DMS53 (cell line): ENCODE results near the gene SIGLEC14.
"Not testable (repeated sequence)": the region's sequence is repeated elsewhere in the genome, so short reads cannot be mapped to it uniquely, and the experiment has no call there.

Source experiments
- DNase-seq: peaks from one replicate; lab custom pipeline; 2025; lab: John Stamatoyannopoulos, UW

Gene SIGLEC14

GRCh38 chr19:51646730-51647129 is at the start of gene SIGLEC14:
SIGLEC14 (minus strand) TSS chr19:51646825; CDS start chr19:51646759, 66 bp downstream.
- DNase-seq, result not testable (repeated sequence)

- DNase-seq, result no peak
Measured at GRCh38 chr19:51695702-51696315, 49.2 kb upstream of the SIGLEC14 start.

DNA sequence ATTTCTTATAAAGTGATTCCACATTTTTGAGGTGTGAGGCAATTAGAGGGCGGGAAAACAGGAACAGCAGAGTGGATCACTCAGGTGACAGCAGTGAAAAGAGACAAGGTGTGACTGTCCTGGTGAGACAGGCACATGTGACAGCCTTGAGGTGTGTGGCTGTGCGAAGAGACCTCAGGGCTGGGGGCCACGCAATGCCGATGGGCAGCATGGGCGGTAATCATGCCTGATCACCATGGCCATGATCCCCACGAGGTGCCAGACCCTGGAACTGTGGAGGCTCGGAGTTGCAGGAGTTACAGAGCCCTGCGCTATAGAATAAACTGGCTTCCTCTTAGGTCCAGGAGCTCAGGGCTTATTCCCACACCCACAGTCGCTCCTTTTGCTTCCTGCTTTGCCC is 48.5 kb upstream of the SIGLEC14 start:
- DNase-seq, result no peak

GRCh38 chr19:51694318-51695085 is 47.9 kb upstream of the SIGLEC14 start:
- no peak for DNase-seq

- no peak for DNase-seq
Measured at GRCh38 chr19:51693819-51694218, 47.2 kb upstream of the SIGLEC14 start.

- no peak for DNase-seq
Measured at GRCh38 chr19:51693260-51693659, 46.6 kb upstream of the SIGLEC14 start, which contains the start of gene SPACA6. SPACA6 (plus strand) TSS chr19:51693330; CDS start chr19:51693527, 197 bp downstream.

DNA sequence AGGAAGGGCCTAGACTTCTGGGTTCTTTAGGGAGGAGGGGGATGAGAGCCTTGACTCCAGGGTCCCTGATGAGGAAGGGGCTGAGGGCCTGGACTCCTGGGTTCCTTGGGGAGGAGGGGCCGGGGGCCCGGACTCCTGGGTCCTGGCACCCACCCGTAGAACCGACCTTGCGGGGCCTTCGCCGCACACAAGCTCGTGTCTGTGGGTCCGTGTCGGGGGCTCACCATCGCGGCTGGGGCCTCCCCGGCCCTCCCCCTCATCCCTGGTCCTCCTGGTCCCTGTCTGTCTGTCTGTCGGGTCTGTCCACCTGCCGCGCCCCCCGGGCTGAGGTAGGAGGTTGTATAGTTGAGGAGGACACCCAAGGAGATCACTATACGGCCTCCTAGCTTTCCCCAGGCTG is 45.8 kb upstream of the SIGLEC14 start:
- DNase-seq, result no peak

DNA sequence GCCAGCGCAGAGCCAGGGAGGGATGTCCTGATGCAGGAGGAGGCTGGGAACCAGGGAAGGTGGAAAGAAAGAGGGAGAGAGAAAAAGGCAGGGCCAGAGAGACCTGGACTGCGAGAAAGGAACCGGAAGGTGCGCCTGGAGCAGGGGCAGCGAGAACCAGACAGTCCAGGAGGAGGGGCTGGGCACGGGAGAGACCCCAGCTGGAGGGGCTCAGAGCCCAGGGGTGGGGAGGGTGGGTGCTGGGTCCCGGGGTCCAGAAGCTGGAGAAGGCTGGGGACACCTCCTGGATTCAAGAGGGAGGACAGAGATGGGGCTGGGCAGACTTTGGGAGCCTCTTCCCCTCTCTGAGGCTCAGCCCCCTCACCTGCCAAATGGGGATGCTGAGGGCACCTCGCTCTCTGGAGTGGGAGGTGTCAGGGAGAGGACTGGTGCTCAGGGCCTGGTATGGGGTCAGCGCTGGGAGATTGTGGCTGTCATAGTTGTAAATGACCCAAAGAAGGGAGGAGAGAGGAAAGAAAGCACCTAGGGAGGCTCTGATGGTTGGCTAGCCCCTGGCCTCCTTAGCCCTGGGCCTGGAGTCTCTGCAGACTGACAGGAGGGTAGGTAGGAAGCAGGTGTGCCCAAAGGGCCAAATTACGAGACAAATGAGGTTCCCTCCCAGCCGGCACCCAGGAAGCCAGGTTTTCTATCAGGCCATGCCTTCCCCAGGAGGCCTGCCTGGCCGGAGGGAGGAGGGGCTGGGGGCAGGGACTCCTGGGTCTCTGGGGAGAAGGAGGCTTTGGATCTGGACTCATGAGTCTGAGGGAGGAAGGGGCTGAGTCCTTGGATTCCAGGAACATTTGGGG is 45.2 kb upstream of the SIGLEC14 start:
- no peak for DNase-seq

- DNase-seq, result no peak
Measured at GRCh38 chr19:51691074-51691583, 44.5 kb upstream of the SIGLEC14 start.

DNA sequence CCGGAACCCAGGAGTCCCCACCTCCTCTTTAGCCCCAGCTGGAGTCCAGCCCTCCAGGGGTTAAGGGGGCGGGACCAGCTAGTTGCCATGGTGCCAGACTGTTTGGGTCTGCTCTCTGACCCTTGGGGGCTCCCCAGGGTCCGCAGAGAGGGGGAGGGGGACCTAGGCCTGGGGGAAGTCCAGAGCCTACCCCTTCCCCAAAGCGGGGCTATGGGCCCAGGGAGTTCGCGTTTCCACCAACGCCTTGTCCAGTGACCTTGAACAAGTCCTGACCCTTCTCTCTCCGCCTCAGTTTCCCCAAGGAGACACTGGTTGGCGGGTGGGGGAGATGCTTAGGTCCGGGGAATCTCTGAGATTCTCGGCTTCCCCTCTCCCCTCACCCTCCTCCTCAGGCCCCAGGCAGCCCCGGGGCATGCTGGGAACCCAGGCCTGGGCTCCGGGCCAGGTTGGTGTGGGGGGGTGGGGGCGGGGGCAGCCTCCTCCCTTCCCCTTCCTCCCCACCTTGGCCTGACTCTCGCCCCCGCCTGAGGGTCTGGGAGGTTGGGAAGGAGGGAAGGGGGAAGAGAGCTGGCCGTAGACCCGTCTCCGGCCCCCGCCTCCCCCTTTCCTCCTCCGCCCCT is 43.9 kb upstream of the SIGLEC14 start:
- DNase-seq, result no peak

- no peak for DNase-seq
Measured at GRCh38 chr19:51689751-51690453, 43.3 kb upstream of the SIGLEC14 start.

DNA sequence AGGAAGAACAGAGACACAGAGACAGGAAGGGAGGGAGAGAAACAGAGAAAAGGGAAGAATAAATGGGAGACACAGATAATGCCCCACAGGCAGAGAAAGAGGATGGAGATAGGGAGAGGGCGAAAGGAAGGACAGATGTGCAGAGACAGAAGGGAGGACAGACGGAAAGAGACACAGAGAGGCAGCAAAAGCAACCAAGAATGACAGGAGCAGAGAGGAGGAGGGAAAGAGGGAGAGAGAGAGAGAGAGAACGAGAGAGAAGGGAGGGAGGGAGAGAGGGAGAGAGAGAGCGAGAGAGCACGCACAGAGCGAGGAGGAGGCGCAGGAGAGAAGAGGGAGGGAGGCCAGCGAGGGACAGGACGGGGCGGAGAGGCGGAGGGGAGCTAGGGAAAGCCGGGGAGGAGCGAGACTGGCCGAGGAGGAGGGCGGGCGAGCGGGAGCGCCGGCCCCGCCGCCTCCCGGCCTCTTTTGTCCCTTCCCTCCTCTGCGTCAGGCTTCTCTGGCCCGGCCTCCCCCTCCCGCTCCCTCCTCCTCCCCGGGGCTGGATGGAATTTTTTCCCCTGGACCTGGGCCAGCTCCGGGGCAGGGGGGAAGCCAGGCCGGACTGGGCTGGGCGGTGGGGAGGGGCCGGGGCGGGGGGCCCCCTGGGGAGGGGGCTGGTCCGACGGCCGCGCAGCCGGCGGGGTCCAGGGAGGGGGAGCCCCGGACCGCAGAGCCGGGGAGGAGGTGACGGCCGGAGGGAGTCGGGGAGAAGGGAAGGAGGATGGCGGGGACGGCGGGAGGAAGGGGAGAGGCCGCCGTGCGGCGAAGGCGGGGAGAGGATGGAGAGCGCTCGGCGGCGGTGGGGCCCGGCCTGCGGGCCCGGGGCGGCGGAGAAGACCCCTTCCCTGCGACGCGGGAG is 42.3 kb upstream of the SIGLEC14 start:
- DNase-seq, result no peak

GRCh38 chr19:51687791-51688670 is 41.4 kb upstream of the SIGLEC14 start:
- no peak for DNase-seq

GRCh38 chr19:51686171-51686570 is 39.5 kb upstream of the SIGLEC14 start:
- no peak for DNase-seq

DNA sequence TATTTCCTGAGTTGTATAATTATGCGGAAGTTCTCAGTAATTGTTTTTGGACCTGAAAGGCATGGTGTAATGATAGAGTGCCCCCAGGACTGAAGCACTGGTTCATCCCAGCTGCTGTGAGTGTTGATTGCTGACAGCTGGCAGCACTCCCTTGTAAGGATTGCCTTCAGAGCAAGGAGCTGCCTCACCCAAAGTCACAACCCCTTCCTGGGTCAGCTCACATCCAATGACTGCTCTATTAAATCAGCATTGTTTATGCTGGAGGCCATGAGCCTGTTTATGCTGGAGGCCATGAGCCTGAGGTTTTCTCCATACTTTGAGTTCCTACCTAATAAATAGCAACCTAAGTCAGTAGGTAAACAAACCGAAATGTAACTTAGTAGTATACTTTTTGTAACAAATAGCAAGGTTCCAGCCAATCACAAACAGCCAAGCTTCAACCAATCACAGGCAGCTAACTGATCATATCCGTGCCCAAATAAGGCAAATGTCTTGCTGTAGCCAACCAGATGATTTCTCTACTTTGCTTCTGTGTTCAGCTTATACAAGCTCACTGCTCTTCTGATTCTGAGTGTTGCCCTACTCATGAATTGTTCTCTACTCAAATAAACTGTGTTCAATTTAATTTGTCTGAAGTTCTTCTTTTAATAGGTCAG is 34.8 kb upstream of the SIGLEC14 start:
- DNase-seq, result no peak

DNA sequence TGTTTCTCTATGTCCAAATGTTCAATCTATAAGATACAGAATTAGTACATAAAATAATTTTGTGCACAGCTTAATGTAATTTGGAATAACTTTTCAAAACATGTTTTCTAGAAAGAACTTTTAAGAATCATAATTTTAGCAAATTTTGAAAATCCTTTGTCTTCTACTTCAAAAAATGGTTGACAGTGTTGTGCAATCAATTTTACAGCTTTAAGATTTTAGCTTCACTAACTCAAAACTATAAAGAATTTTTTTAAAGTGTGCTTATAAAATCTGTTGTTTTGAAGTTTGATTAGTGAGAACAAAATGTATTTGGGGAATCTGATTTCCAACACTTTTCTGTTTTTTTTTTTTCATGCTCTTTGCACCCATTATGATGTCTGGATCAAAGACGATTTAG is 33.8 kb upstream of the SIGLEC14 start:
- no peak for DNase-seq

GRCh38 chr19:51676566-51677083 is 30.0 kb upstream of the SIGLEC14 start:
- DNase-seq, result no peak

- peak; percentile 30 for DNase-seq
Measured at GRCh38 chr19:51675911-51676565, 29.4 kb upstream of the SIGLEC14 start.
